ENCODE data around the gene SH3RF3. TPM values are rescaled to one million over a fixed set of nuclear protein-coding genes. Genes with fewer than 3 reads are reported as not detected.

The SH3RF3 gene
- total RNA-seq, 1 donor from 2014 or later: 8.0 TPM

DNA sequence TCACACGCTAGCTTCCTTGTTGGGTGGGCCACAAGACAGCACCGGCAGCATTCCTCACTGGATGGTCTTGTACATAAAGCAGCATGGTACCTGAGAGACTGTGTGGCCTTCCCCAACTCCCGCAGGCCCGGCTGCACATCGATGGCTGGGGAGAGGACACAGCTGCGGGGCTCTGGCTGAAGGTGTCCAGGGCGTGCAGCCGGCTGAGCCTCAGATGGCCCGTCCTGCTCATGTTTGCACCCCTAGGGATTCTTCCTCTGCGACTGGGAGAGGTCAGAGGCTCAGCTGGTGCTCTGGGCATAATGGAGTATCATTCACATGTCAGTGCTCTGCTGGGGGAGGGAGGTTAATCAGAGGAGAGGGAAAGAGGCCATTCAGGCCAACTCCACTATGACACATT lies 276.9 kb downstream of the SH3RF3 start:
- intact Hi-C loops (cut with DNase I): no loop called here
- DNase-seq (ENCODE audit: missing footprints) (no peak), ATAC-seq (no peak)

DNA sequence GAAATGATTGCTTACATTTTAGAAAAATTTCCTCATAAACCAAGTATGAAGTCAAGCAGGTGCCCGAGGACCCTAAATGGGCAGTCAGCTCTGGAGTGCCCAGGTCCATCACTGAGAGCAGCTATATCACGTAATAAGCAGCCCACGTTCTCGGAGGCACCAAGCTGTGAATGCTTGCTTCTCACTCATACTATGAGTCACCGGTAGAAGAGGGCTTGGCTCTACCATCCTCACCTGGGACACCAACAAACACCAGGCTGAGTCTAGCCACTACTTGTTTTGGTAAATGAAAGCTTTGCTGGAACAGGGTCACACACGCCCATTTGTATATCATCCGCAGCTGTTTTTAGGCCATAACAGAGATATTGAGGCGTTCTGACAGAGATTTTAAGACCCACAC lies 277.3 kb downstream of the SH3RF3 start:
- ATAC-seq (no peak), DNase-seq (ENCODE audit: missing footprints) (no peak)
- intact Hi-C loops (cut with DNase I): no loop called here

DNA sequence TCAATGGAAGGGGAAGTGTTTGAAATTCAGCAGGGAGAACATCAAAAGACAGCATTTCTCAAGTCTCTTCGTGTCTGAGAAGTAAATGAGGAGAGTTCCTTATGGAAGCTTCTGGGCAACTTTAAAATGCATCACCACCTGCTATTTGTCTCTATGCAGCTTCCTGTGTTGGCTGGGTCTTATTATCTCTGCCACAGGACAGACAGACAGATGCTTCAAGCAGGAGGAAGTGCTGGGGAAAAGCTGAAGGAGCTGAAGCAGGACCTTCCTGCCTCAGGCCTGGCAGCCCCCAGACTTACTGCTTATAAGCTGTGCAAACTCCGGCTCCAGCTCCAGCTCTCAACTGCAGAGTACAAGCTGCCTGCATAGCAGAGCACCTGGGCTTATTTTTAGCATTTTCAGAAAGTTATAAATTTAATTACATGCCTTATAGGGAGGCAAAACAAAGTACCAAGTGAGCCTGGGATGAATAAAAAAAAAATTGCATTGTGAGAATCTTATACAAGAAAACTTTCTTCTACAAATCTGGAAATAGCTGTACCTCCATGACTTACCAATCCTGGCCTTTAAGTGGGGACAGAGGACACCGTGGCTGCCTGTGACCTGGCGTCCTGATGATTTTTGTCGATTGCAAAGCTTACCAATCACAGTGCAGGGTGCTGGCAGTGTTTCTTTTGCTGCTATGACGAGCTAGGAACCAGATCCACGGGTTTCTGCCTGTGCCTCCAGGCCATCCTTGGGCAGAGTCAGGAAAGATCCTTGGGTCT lies 278.5 kb downstream of the SH3RF3 start:
- ATAC-seq: no peak
- intact Hi-C loops (cut with DNase I): no loop called here

DNA sequence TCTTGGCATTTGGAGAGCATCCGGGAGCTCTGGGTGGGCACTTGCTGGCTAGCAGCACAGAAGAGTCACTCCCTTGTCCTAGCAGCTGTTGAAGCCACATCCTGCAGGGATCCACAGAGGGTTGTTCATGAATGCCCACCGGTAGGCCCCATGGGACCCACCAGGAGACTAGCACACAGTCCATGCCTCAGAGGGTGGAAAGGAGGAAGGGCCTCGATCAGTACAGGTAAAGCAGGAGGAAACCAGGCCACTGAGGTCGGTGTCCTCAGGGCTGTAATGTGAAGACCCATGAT lies 279.0 kb downstream of the SH3RF3 start:
- DNase-seq (ENCODE audit: missing footprints) (no peak), ATAC-seq (no peak)
- intact Hi-C loops (cut with DNase I): no loop called here

More for the DNA sequence above, 278.5 kb downstream of the SH3RF3 start:
- no peak for DNase-seq (ENCODE audit: missing footprints)

DNA sequence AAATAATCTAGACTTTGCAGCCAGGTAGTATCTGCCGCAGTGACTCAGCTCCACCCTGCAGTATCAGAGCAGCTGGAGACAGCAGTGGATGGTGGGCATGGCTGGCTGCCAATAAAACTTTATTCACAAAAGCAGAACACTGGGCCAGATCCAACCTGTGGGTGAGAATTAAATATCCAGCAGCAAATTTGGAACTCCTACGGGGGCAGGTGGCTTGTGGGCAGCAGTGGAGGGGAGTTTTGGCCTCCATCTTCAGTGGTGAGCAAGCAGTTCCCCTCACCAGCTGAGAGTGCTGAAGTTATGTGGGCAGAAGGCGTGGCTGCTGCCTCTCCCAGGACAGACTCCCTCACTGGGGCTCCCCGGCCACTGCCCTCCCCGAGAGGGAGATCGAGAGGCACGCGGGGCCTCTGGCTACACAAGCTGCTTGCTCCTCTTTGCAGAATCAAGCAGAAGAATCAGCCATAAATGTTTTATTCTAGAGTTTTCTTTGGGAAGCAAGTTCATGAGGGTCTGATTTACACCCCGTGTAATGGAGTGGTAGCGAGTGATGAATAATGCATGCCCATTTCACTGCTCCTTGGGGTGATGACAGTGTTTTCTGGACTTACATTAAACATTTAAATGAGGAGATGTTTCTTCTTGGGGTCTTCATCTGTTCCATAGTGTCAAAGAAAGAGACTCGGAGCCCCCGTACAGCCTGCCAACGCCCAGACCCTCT lies 280.5 kb downstream of the SH3RF3 start:
- intact Hi-C loops (cut with DNase I): no loop called here
- ATAC-seq (no peak), DNase-seq (ENCODE audit: missing footprints) (no peak)

DNA sequence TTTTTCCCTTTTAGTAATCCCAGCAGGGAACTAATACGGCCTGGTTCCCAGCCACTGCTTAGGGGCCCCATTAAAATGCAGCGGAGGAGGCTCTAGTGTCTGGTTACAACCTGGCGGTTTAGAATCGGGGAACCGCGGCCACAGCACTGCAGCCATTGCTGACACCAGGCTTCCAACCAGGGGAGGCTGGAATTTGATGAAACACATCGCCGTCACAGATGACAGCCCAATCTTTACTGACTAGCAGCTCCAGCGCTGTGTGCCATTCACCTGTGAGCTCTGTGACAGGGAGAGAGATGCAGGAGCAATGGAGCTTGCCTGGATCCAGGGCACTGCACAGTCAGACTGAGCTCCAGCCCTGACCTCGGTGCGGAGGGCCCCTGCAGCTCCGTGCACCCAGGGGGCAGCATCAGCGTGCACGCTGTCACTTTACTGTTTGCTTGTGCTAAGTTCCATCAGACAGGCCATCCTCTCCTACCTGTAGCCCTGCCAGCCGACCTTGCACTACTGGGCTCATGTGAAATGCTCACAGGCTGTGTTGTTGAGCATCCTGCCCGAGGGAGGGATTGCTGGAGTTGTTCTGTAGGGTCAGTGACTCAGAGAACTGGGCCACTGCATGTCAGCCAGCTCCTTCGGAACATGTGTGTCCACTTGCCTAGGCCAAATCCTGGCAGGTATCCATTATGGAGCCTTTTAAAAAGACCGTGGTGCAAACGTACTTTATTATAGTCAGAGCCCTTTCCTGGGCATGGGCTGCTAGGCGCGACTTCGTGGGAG lies 281.2 kb downstream of the SH3RF3 start:
- intact Hi-C loops (cut with DNase I): no loop called here
- DNase-seq (ENCODE audit: missing footprints) (no peak), ATAC-seq (peak; percentile 34)

DNA sequence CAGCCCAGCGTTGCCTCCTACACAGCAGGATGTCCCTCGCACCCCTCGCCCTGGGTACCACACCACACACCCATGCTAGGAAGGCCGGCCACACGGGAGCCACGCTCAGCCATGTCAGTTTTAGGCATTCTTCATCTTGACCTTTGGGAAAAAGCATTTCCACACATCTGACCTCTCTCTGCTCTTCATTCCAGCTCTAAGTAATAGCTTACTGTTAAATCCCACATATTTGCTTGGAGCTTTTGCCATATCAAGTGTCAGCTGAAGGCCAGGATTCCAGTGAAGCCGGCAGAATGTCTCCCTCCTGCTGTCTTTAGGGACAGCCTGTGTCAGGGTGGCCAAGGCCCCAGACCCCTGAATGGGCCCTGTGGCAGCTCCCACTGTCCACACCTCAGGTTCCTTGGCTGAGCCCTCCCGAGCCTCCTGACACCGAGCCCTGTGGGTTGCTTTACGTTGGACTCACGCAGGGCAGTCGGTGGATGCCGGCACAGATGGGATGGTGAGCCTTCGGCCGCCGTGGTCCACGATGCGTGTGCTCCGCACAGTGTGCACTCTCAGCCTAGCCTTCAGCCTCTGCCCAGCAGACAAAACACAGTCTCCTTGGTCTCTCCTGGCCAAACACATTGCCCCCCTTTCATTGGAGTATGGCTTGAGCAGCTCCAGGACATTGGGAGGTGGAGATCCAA lies 282.8 kb downstream of the SH3RF3 start:
- intact Hi-C loops (cut with DNase I): no loop called here
- DNase-seq (ENCODE audit: missing footprints): no peak
- ATAC-seq: no peak

DNA sequence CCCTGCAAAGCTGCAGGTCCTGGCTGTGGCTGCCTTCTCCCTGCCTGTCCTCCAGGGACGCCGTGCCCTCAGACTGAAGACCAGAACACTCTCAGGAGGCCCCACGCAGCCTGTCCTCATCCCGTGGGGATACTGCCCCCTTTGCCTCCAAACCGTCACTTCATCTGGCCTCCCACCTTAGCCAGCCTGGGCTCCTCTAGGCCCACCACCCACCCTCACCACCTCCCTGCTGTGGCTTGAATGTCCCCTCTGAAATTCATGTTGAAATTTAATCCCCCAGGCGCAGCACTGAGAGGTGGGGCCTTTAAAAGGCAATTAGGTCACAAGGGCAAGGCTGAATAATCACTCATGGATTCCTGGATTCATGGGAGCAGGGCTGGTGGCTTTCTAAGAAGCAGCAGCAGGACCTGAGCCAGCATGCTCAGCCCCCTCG lies 286.6 kb downstream of the SH3RF3 start:
- ATAC-seq (no peak), DNase-seq (ENCODE audit: missing footprints) (no peak)
- intact Hi-C loops (cut with DNase I): no loop called here

DNA sequence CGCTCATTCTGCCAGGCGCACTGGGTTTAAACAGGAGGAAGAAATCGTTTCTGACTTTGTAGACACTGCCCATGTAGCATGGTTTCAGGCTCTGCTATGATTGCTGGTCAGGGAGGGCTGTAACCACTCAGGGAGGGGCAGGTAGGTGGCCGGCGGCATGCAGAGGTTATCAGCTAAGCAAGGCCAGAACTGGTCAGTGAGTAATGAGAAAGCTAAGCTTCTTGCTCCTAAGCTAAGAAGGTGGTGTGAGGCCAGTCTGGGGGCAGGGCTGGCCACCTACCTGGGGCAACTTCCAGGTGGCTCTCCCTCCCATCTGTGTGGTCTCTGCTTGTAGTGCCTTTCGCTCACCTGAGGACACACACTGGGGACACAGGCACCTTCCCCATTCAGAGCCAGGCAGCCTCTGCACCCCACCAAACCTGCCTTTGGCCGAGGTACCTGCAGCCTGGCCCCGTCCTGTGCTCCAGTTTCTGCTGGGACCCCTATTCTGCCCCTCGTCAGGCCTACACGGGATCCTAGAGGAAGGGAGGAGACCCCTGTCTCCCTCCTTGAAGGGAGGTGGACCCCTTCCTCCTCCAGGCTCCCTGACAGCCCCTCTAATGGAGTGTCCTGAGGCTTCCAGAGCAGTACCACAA lies 288.8 kb downstream of the SH3RF3 start:
- ATAC-seq (no peak), DNase-seq (ENCODE audit: missing footprints) (no peak)
- intact Hi-C loops (cut with DNase I): no loop called here

DNA sequence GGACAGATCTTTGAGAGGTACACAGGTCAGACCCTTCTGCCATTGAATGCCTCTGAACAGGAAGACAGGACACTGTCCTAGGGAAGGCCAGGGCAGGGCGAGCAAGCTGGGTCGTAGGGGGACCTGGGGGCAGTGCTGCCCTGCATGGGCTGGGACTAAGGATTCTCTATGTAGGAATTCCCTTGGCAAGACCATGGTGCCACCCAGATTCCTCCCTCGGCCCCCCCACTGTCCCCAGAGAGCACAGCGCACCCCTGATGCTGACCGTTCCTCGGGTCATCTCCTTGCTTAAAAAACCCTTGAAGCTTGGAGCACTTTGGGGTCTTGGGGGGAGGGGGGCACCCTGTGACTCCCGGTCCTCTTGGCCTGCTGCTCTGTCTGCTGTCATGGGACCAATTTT lies 289.7 kb downstream of the SH3RF3 start:
- no peak for DNase-seq (ENCODE audit: missing footprints)
- no peak for ATAC-seq
- intact Hi-C loops (cut with DNase I): no loop called here

DNA sequence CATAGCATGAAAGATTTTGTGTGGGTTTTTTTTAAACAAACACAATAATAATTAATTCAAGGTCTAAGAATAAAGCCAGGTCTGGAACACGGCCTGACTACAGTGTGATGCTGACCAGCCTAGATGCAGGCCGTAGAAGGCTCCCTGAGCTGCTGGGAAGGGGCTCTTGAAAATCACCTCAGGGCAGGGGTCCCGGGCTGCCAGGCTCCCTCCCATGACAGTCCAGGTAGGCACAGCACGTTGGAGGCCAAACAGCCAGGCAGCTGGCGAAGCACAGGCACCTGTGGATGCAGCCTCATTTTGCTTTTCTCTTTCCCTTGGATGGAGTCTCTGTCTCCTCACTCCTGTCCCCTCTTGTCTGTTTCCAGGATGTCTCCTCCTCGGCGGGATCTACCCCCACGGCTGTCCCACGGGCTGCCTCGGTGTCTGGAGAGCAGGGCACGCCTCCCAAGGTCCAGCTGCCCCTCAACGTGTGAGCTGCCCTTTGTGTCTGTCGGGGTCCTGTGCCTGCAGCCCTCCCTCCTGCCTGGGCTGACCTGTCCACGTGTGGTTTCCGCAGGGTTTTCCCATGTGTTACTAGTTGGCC lies 290.3 kb downstream of the SH3RF3 start:
- intact Hi-C loops (cut with DNase I): no loop called here
- no peak for ATAC-seq
- peak; percentile 62 for DNase-seq (ENCODE audit: missing footprints)

DNA sequence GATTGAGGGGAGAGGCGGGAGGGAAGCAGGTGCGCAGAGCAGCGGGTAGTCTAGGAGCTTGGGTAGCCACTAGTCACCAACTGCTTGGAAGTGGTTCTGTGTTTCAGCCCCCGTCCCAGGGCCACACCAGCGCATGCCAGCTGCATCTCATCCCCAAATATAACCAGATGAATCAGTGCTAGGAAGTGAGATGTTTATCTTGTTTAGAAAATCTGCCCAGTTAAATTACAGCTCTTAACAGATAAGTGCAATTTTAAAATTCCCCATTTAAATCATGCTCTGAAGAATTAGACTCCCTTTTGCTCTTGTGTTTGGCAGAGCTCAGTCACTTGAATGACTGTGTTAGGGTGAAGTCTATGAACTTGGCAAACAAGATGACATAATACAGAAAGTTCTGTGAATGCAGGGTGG lies 291.0 kb downstream of the SH3RF3 start:
- DNase-seq (ENCODE audit: missing footprints): no peak
- ATAC-seq: no peak
- intact Hi-C loops (cut with DNase I): no loop called here

DNA sequence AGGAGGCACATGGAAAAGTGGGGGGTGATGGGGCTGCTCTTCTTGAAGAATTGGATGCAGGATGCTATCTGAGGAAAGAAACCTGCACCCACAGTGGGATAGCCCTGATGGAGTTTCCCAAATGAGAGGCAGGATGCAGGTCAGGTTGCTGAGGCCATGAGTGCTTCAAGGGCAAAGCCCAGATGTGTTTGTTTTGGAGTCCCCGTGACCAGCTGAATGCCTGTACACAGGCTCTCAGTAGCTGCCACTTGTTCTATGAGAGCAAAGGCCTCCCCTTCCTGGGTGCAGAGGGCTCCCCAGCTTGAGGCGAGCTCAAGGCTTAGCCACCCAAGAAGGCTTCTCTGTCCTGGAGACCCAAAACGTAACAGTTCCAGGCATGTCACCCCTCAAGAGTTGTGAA lies 292.1 kb downstream of the SH3RF3 start:
- no peak for ATAC-seq

DNA sequence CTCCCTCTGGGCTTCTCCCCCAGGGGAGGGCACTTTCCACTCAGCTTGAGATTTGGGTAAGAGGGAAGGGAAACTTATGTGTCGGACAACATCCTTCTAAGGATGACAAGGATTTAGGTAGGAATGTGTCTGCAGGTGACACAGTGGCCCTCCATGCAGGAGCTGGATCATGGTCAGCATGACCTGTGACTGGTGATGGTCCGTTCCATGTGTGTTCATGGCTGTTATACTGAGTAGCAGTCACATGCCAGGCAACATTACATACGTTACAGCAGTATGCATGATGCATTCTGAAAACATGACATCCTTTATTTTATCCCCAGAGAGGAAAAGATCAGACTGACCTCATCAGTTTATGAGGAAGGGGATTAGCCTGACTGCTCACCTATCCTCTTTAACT lies 292.6 kb downstream of the SH3RF3 start:
- no peak for DNase-seq (ENCODE audit: missing footprints)
- ATAC-seq: no peak
- intact Hi-C loops (cut with DNase I): no loop called here

More for the DNA sequence above, 292.1 kb downstream of the SH3RF3 start:
- intact Hi-C loops (cut with DNase I): no loop called here
- DNase-seq (ENCODE audit: missing footprints): no peak

DNA sequence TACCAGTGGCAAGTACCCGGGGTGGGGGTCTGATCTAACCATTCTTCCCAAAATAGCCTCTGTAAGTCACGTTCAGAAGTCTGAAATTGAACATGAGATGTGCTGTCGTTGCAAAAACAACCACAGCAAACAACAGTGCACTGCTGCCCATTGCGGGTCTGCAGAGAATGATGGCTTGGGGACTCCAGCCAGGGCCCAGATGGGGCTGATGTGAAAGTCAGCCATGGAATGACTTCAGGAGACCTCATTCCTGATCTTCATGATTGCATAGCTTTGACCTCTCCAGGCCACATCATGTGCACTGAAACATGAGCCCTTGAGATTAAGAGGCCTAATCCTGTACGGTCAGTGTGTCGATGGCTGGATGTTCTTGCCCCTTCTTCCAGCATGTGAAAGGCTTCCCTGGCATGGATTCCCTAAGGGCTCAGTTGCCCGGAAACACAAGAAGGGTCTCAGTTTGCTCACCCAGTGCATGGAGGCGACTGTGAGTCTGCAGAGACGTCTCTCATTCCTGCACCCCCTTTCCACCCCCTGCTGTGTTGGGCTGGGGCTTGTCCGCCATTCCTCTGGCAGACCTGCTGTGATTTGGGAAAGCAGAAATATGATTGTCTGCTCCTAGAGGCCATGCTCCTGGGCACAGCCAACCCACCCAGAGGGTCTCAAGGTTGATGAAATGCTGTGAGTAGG lies 293.2 kb downstream of the SH3RF3 start:
- intact Hi-C loops (cut with DNase I): no loop called here
- ATAC-seq (no peak), DNase-seq (ENCODE audit: missing footprints) (no peak)

DNA sequence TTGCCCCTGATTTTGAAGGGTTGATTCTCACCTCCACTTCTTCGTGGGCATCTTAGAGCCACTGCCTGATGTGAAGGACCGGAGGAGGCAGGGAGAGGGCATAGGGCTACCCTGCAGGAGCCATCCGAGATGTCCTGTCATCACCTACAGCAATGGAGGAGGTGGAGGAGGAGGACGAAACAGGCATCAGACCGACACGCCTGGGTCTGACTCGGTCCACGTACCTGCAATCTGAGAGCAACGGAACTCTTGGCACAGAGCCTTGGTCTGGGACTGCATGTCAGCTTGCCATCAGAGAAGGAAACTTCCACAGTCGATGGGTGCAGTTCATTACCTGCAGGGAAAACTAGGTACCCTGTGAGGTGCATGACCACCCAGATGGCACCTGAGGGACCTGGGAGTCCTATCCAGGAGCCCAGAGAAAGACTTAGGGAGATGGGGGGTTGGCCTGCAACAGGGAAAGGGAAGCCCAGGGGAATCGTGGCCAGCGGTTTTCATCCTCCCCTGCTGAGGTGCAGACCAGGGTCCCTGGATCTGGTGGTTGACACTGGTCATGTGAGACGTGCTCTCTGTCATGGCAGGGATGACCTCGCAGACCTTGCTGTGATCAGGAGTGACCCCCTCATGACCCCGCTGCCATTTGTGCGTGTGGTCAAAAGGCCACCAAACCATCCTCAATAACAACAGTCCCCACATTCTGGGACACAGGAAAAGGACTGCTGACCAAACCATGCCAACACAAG lies 293.9 kb downstream of the SH3RF3 start:
- ATAC-seq: no peak
- no peak for DNase-seq (ENCODE audit: missing footprints)
- intact Hi-C loops (cut with DNase I): no loop called here

DNA sequence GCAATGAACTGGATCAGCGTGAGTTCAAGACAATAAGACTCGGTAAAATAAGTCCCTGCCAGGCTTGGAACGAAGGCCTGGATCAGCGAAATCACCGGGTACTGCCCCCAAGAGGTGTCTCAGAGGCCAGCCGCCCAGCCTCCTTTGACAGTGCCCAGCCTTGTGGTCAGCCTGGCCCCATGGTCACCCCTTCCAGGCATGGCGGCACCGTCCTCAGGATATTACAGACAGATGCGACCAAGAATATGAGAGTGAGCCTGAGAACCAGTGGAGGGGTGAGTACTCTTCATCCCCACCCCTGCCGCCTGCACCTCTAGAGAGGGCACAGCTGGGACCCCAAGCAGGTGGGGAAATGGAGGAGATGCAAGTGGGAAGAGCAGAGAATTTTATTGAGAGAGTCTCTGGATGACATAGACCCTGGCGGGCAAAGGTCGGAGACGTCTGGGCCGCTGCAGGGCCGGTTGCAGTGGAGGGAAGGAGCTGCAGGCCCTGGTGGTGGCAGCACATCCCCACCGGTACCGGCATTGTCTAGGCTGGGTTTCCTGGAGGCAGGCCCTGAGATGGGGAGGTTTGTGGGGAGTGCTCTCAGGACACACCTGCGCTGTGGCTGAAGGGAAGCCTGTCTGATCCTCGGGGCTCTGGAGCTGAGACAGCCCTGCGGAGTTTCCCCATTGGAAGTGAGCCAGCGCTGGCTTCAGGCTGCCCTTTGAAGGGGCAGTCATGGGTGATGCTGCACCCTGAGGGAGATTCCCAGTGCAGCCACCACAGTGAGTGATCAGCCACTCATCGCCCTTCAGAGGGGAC lies 294.8 kb downstream of the SH3RF3 start:
- DNase-seq (ENCODE audit: missing footprints): no peak
- intact Hi-C loops (cut with DNase I): no loop called here
- no peak for ATAC-seq

All from Right ventricle myocardium inferior (tissue), 1 donor.